Common myeloid progenitor, CD34-positive (primary cell): ENCODE data around the gene DTNB.

ENCODE experiments used
- CTCF ChIA-PET: fragments of 350-600 bp; sonication (Branson Sonifier 250); formaldehyde crosslinking; loops from one replicate; lab custom pipeline; 2021; ENCODE audit warnings: antibody characterized with exemption; lab: Charles Lee
- POLR2A ChIA-PET: fragments of 350-600 bp; sonication (Branson Sonifier 250); formaldehyde crosslinking; loops from one replicate; lab custom pipeline; 2021; ENCODE audit warnings: antibody characterized with exemption; lab: Charles Lee
- DNase-seq, 3 donors: peaks; one replicate each; pipeline versions ENCODE4 v3.0.0 to v3.0.0-alpha.2; 2013
- H3K27ac ChIP-seq, 2 experiments: 1 replicate in 1 of 2; 2 replicates in 1 of 2; pipeline ENCODE4 v1.7.0; 2013; ENCODE audit warnings: inconsistent platforms in 2 of 2, low read length in 2 of 2, mild to moderate bottlenecking in 2 of 2, low read depth in 1 of 2, moderate library complexity in 1 of 2; ENCODE audit not compliant: severe bottlenecking in 2 of 2, insufficient read depth in 1 of 2, poor library complexity in 1 of 2
- H3K27me3 ChIP-seq, 5 experiments: replicated peaks in 2 of 5; 1 replicate in 3 of 5; 2 replicates in 2 of 5; pipeline versions ENCODE4 v1.6.1 to v1.7.0; 2013; ENCODE audit warnings: low read length in 4 of 5, mild to moderate bottlenecking in 2 of 5, moderate library complexity in 2 of 5, inconsistent platforms in 1 of 5; ENCODE audit not compliant: insufficient read depth in 5 of 5, control insufficient read depth in 4 of 5
- H3K36me3 ChIP-seq, 4 experiments: 1 replicate in 2 of 4; 2 replicates in 2 of 4; pipeline versions ENCODE4 v1.6.1 to v1.7.0; 2013; ENCODE audit warnings: low read length in 3 of 4, control low read depth in 1 of 4, mild to moderate bottlenecking in 1 of 4; ENCODE audit not compliant: control insufficient read depth in 4 of 4, insufficient read depth in 4 of 4
- H3K4me1 ChIP-seq, 4 experiments: 1 replicate in 3 of 4; 2 replicates in 1 of 4; pipeline versions ENCODE4 v1.6.1 to v1.7.1; 2013; ENCODE audit warnings: low read length in 3 of 4, mild to moderate bottlenecking in 3 of 4, control low read depth in 1 of 4, inconsistent platforms in 1 of 4, moderate library complexity in 1 of 4; ENCODE audit not compliant: control insufficient read depth in 4 of 4, insufficient read depth in 4 of 4; ENCODE audit errors: control extremely low read depth in 1 of 4
- H3K4me3 ChIP-seq, 7 experiments: 1 replicate in 4 of 7; 2 replicates in 3 of 7; pipeline versions ENCODE4 v1.5.1 to v1.7.0; 2013; ENCODE audit warnings: mild to moderate bottlenecking in 7 of 7, low read length in 6 of 7, moderate library complexity in 6 of 7, inconsistent platforms in 2 of 7, low read depth in 2 of 7, control low read depth in 1 of 7; ENCODE audit not compliant: insufficient read depth in 4 of 7, control insufficient read depth in 1 of 7; ENCODE audit errors: extremely low read depth in 1 of 7
- H3K9me3 ChIP-seq, 5 experiments: 1 replicate in 4 of 5; 2 replicates in 1 of 5; pipeline versions ENCODE4 v1.6.1 to v1.7.1; 2013; ENCODE audit warnings: low read length in 4 of 5, mild to moderate bottlenecking in 2 of 5, inconsistent platforms in 1 of 5, low read depth in 1 of 5, moderate library complexity in 1 of 5; ENCODE audit not compliant: control insufficient read depth in 4 of 5, insufficient read depth in 2 of 5; ENCODE audit errors: control extremely low read depth in 1 of 5
- WGBS: methylation state at CpG from one replicate; pipeline ENCODE4 v1.1.5; 2013; ENCODE audit not compliant: insufficient coverage; 5-methylcytosine and 5-hydroxymethylcytosine counted together

The DTNB gene

DNA sequence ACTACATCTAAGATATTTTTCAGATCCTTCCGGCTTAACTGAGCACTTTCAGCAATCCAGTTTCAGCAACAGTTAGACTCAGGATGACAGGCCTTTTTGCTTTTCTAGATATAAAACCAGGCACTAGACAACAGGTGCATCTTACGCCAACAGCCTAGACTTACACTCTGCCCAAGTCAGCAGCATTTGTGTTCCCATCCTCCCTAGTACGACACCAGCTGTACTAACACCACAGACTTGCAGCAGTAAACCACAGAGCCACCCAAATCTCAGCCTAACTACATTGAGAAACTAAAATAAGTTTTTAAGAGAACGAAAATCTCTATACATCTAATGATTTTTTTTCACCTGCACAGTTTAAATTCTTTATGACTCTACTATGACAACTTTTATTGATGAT, 241.8 kb downstream of the DTNB start:
- 100% methylated on average over 3 of the region's 4 CpGs for WGBS
- H3K36me3 ChIP-seq, result peaks cover 0 to 20% (median 4%) of the 10 kb centered on the region in 4 experiments

DNA sequence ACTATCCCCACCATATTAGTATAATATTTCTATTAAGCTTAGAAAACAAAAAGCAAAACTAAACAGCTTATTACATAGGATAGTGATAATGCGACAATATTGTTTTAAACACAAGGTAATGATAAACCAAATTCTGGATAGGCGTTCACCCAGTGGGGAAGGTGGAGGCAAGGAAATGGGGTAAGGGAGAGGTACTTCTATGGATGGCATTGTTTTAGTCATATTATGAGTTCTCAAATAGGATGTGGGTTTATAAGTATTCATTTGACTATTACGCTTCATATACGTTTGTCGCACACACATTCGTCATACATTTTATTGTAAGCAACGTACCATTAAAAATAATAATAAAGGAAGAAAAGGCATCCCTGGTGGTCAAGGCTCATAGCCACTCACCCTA, 242.8 kb downstream of the DTNB start:
- Histone ChIP-seq H3K4me1 (no peaks in the 10 kb centered on the region), H3K27ac (no peak overlapping the region), H3K9me3 (peaks cover 0 to 1% (median 0%) of the 10 kb centered on the region in 5 experiments), H3K27me3 (no peaks in the 10 kb centered on the region), H3K4me3 (no peak overlapping the region), H3K36me3 (peaks cover 0 to 16% (median 4%) of the 10 kb centered on the region in 4 experiments)
- DNase-seq, result no peak
- POLR2A ChIA-PET, result no interaction called here
- CTCF ChIA-PET, result interaction anchor here (0.7 to 1.2 kb wide), 3 partner anchors 11 to 1245 kb away, joined by 3 read pairs; no protein-coding TSS in a partner anchor
- WGBS, result 100% methylated on average over 2 of the region's 7 CpGs

More for the DNA sequence above, 241.8 kb downstream of the DTNB start:
- POLR2A ChIA-PET, result no interaction called here
- no peak for DNase-seq
- Histone ChIP-seq H3K27ac (no peak overlapping the region), H3K9me3 (peaks cover 0 to 4% (median 0%) of the 10 kb centered on the region in 5 experiments), H3K4me1 (no peaks in the 10 kb centered on the region), H3K4me3 (no peak overlapping the region), H3K27me3 (no peaks in the 10 kb centered on the region)
- CTCF ChIA-PET, result no interaction called here

DNA sequence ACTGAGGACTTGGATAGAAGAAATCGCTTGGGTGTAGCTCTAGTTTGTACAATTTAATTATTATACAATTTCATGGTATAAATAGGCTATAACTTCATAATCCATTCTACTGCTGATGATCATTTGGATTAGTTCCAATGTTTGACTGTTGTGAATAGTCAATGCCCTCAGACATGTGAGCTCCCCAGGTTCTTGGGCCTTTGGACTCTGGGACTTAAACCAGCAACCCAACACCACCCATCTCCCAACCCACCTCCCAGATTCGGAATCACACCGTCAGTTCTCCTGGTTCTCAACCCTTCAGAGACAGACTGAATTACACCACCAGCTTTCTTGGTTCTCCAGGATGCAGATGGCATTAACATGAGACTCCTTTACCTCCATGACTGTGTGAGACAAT, 247.1 kb downstream of the DTNB start:
- WGBS, result 100% methylated on average over 2 of the region's 3 CpGs
- Histone ChIP-seq H3K27ac (no peak overlapping the region), H3K27me3 (no peaks in the 10 kb centered on the region), H3K4me3 (no peak overlapping the region), H3K4me1 (peaks cover 0 to 7% (median under 1%) of the 10 kb centered on the region in 4 experiments), H3K9me3 (no peaks in the 10 kb centered on the region), H3K36me3 (peaks cover 0 to 3% (median under 1%) of the 10 kb centered on the region in 4 experiments)
- DNase-seq, result no peak
- ChIA-PET POLR2A (interaction anchor here (0.7 kb wide), 1 partner anchor 137 kb away, joined by 3 read pairs; no protein-coding TSS in a partner anchor), CTCF (interaction anchor here (0.8 to 1.6 kb wide), 3 partner anchors 10 to 83 kb away, joined by 3 to 4 read pairs (median 3); no protein-coding TSS in a partner anchor)

DNA sequence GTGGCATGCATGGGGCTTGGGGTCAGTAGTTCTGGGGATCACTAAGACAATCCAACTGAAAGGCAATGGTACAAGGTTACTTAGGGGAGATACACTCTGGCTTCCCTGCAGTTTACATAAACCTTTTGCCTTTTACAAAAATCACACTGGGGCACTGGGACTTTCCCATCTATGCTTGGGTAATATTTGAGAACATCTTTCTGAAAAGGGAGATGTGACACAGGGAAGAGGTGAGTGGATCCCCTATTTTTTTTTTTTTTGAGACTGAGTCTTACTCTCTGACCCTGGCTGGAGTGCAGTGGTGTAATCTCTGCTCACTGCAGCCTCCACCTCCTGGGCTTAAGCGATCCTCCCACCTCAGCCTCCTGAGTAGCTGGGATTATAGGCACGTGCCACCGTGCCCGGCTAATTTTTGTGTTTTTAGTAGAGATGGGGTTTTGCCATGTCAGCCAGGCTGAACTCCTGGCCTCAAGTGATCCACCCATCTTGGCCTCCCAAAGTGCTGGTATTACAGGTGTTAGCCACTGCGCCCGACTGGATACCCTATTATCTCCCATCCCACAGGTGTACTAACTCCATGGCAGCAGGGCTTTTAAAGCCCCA, 248.8 kb downstream of the DTNB start:
- Histone ChIP-seq H3K4me3 (no peak overlapping the region), H3K36me3 (peaks cover 0 to 3% (median under 1%) of the 10 kb centered on the region in 4 experiments), H3K27ac (no peak overlapping the region), H3K27me3 (no peaks in the 10 kb centered on the region), H3K4me1 (peaks cover 0 to 23% (median 7%) of the 10 kb centered on the region in 4 experiments), H3K9me3 (no peaks in the 10 kb centered on the region)
- DNase-seq, result no peak
- WGBS, result 100% methylated on average over 3 of the region's 6 CpGs
- ChIA-PET CTCF (no interaction called here), POLR2A (no interaction called here)

DNA sequence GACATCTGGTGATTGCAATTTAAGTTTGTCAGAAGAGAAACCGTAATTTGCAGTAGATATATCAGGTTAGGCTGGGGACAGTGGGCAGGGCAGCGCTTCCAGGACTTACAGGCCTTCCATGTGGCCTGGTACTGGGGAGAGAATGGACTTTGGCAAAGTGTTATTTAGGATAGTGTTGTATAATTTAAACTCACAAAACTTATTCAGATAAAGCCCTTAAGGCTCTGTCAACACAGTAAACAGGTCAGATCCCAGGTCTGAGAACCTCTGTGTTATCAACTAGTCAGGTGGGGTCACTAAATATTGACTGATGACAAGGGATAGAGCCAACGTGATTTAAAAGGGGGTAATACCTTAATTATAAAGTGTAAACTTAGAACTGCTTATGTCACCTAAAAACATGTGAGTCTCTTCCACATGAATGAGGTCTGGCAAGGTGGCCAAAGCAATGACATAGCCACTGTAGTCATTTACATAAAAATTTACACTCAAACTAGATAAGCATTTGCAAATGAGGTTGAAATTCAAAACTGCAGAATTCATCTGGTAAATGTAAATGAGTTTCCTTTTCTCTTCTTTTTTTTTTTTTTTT, 251.5 kb downstream of the DTNB start:
- ChIA-PET POLR2A (no interaction called here), CTCF (no interaction called here)
- H3K4me1 ChIP-seq, result peaks cover 0 to 25% (median 7%) of the 10 kb centered on the region in 4 experiments
- no peaks in the 10 kb centered on the region for H3K9me3 ChIP-seq
- no peak overlapping the region for H3K27ac ChIP-seq
- H3K4me3 ChIP-seq, result no peak overlapping the region
- H3K36me3 ChIP-seq, result peaks cover 0 to 8% (median 3%) of the 10 kb centered on the region in 4 experiments
- DNase-seq, result no peak
- WGBS, result no CpG with 5 or more reads among the region's 3 CpGs
- H3K27me3 ChIP-seq, result no peaks in the 10 kb centered on the region

DNA sequence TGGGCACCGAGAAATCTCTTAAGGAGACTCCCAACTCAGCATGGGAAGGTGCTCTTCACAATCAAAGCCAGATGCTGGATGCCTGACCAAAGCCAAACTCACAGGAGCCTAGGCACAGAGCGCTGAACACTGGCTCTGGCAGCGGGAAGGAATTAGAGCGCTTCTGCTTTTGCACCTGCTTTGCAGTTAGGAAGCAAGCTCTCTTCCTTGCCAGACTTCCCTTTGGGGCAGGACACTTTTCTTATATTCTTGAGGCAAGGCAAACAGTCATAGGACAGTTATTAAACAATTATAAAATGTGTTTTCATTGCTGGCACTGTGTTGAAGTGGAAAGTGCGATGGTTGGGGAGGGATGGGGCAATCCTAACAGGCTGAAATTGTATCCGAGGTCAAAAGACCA, 252.1 kb downstream of the DTNB start:
- Histone ChIP-seq H3K9me3 (no peaks in the 10 kb centered on the region), H3K4me3 (no peak overlapping the region), H3K27me3 (no peaks in the 10 kb centered on the region), H3K27ac (no peak overlapping the region), H3K36me3 (peaks cover 0 to 8% (median 3%) of the 10 kb centered on the region in 4 experiments), H3K4me1 (peaks cover 0 to 25% (median 7%) of the 10 kb centered on the region in 4 experiments)
- POLR2A ChIA-PET, result no interaction called here
- CTCF ChIA-PET, result no interaction called here
- no peak for DNase-seq
- WGBS, result 94% methylated on average over 6 of the region's 6 CpGs

DNA sequence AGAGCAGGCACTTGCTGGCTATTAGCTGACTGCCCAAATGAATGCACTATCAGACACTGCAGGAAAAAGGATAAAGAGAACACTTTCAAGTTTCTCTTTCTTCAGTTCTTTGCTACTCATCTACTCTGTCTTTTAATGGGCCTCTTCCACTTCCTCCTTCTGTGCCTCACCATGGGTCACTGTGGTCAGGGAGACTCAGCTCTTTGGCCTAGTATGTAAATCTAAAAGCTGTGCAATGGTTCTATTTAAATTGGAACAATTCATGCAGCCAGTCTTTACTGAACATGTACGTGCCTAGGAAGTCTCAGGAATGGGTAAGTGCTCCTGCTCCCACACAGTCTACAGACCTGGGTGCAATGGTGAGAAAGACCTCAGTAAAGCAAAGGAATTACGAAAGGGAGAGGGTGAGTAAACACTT, 252.5 kb downstream of the DTNB start:
- Histone ChIP-seq H3K27ac (no peak overlapping the region), H3K4me3 (no peak overlapping the region), H3K27me3 (no peaks in the 10 kb centered on the region), H3K9me3 (no peaks in the 10 kb centered on the region), H3K4me1 (peaks cover 0 to 25% (median 7%) of the 10 kb centered on the region in 4 experiments), H3K36me3 (peaks cover 0 to 8% (median 3%) of the 10 kb centered on the region in 4 experiments)
- 93% methylated on average over 2 of the region's 2 CpGs for WGBS
- no peak for DNase-seq
- POLR2A ChIA-PET, result no interaction called here
- CTCF ChIA-PET, result no interaction called here
